ENCODE data around the gene TSKS.

Gene TSKS

DNA sequence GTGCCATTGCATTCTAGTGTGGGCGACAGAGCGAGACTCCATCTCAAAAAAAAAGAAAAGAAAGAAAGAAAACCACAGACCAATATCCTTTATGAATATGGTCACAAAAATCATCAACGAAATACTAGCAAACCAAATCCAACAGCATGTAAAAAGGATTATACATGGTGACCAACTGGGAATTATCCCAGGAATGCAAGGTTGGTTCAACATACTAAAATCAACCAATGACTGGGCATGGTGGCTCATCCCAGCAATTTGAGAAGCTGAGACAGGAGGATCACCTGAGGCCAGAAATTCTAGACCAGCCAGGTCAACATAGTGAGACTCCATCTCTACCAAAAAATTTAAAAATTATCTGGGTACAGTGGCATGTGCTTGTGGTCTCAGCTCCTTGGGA lies 7.2 kb downstream of the TSKS start:
- H3K4me3 ChIP-seq (ENCODE audit: low read depth, low read length): no peak overlapping the region
- TF ChIP-seq, protein P1, sequence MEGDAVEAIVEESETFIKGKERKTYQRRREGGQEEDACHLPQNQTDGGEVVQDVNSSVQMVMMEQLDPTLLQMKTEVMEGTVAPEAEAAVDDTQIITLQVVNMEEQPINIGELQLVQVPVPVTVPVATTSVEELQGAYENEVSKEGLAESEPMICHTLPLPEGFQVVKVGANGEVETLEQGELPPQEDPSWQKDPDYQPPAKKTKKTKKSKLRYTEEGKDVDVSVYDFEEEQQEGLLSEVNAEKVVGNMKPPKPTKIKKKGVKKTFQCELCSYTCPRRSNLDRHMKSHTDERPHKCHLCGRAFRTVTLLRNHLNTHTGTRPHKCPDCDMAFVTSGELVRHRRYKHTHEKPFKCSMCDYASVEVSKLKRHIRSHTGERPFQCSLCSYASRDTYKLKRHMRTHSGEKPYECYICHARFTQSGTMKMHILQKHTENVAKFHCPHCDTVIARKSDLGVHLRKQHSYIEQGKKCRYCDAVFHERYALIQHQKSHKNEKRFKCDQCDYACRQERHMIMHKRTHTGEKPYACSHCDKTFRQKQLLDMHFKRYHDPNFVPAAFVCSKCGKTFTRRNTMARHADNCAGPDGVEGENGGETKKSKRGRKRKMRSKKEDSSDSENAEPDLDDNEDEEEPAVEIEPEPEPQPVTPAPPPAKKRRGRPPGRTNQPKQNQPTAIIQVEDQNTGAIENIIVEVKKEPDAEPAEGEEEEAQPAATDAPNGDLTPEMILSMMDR (IDR thresholded peaks at IDR 0.05; ENCODE audit: borderline replicate concordance, insufficient read depth, low read depth, low read length): no peak

DNA sequence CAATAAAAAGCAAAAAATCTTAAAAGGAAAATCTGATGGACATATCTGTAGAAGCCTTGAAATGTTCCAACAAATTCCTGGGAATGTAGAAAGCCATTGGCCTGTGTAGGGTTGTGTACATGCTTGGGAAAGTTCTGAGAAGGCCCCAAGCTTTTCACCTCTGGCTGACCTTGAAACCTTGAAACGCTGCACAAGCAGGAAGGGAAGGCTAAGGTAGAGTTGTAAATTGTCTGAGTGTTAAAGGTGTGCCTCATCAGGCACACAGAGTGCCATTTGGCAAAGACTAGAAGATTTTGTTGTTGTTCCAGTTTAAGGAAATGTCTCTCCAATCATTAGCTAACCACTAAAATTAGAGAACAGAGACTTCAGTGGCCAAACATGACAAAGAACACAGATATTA lies 10.4 kb downstream of the TSKS start:
- no peak overlapping the region for H3K4me3 ChIP-seq (ENCODE audit: low read depth, low read length)
- TF ChIP-seq, protein P1 (IDR thresholded peaks at IDR 0.05; ENCODE audit: borderline replicate concordance, insufficient read depth, low read depth, low read length): no peak

DNA sequence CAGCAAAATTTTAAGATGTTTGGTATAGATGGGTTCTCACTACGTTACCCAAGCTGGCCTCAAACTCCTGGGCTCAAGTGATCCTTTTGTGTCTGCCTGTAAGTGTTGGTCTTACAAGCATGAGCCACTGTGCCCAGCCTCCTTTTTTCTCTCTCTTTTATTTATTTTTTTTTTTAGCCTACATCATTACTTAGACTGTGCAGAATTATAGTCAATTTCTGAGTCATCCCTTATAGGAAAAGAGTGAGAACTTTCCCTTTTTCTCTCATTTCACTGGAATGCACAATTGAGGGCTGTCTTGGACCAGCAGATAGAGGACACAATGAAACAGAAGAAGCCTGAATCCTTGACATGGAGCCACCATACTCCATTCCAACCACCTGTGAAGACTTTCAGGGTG lies 13.3 kb downstream of the TSKS start:
- TF ChIP-seq, protein P1 (IDR thresholded peaks at IDR 0.05; ENCODE audit: borderline replicate concordance, insufficient read depth, low read depth, low read length): no peak
- H3K4me3 ChIP-seq (ENCODE audit: low read depth, low read length): no peak overlapping the region

DNA sequence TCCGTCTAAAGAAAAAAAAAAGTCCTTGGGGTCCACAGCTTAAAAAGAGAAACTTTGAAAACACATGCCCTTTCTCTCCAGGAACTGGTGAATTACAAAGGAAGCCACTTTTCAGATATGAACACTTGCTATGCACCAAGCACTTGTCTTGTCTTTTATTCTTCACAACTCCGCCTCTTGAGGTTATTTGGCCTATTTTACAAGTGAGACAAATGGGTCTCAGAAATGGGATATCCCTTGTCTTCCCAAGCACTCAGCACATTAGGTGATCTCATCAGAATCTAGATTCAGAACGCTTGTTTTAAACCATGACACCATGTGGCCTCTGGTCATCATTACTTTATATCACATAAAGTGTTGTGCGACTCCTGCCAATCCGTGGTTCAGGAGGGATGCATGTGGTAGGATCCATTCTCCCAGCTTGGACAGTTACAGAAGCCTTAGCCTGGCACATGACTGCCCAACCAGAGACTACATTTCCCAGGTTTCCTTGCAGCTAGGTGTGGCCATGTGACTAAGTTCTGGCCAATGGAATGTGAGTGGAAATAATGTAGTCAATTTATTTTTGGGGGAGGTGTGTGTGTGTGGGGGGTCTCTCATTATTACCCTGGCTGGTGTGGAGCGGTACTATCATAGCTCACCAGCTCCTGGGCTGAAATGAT lies 13.9 kb downstream of the TSKS start:
- H3K4me3 ChIP-seq (ENCODE audit: low read depth, low read length): no peak overlapping the region
- TF ChIP-seq, protein P1 (IDR thresholded peaks at IDR 0.05; ENCODE audit: borderline replicate concordance, insufficient read depth, low read depth, low read length): no peak

DNA sequence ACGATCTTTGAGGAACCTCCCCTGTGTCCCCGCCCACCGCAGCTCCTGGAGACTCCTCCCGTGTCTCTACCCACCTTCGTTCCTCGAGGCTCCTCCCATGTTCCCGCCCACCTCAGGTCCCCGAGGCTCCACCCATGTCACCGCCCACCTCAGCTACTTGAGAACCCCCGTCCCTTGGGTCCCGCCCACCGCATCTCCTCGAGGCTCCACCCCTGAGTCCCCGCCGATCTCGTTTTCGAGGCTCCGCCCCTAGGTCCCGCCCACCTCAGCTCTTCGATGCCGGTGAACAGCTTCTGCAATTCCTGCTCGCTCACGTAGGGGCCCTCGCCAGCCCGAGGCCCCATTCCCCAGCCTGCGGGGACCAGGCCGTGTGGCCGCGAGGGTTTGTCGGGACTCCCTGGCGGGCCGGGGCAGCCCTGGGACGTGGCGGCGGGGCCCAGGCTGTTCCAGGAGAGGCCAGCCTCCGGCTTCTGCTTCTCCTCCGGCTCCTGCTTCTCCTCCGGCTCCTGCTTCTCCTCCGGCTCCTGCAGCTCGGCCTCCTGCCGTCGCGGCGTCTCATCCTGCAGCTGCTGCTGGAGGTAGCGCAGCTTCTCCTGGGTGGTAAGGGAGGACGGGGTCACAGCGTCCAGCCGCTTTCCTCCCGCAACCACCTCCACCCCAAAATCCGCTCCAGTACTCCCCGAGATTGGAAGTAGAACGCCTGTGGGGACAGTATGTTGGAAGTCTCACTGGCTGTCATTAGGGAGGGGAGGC lies 16.7 kb downstream of the TSKS start:
- TF ChIP-seq, protein P1 (IDR thresholded peaks at IDR 0.05; ENCODE audit: borderline replicate concordance, insufficient read depth, low read depth, low read length): no peak
- H3K4me3 ChIP-seq (ENCODE audit: low read depth, low read length): no peak overlapping the region

DNA sequence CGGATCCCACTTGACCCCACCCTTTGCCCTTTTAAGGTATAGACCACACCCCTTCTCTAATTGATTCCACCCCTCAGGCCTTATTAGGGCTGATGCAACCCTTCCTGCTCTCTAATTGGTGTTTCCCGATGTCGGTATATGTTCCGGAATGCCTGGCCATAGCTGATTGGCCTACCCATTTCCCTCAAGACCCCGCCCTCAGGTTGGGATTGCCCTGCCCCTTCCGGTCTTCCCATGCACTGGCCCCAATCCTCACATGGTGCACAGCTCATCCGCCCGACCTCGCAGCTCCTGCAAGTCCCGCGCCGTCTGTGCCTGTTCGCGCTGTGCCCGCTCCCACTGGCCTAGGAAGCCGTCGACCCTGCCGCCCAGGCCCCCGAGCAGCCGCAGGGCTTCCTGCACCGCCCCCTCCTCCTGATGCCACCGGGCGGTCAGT lies 18.1 kb downstream of the TSKS start:
- no peak overlapping the region for H3K4me3 ChIP-seq (ENCODE audit: low read depth, low read length)
- TF ChIP-seq, protein P1 (IDR thresholded peaks at IDR 0.05; ENCODE audit: borderline replicate concordance, insufficient read depth, low read depth, low read length): no peak

All from GM12875 (cell line).